Measurements from ENCODE around the gene GNPTAB. TPM values are rescaled to one million over a fixed set of nuclear protein-coding genes. Genes with fewer than 3 reads are reported as not detected.
"Not testable (repeated sequence)": the region's sequence is repeated elsewhere in the genome, so short reads cannot be mapped to it uniquely, and the experiment has no call there.

Gene GNPTAB
- total RNA-seq, 1 experiment from 2014 or later, result 26.5 TPM

DNA sequence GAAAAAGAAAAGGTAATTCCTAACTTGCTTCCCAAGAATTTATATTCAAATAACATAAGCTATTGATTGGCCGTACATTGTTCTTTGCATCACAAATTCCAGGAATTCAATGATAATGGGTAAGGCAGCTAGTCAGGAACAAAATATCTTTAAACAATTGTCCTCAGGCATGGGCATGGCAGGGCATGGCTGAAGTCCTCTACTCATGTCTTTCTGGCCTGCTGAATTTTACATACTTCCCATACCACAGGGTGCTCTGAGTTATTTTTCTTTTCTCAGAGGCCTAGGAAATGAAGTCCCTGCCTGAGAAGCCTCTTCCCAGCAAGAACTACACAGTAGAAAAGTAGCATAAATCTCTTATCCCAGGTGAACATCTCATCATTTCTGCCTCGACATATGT is 31.5 kb upstream of the GNPTAB start:
- no TSS peak for BruUV-seq (replicated peaks)
- Histone ChIP-seq H3F3A (ENCODE audit: insufficient read depth, low read depth) (no peaks in the 10 kb centered on the region), H3K27ac (no peak overlapping the region), H3K4me2 (no peak overlapping the region), H3K36me3 (ENCODE audit: low read depth) (no peaks in the 10 kb centered on the region), H2AFZ (no peak overlapping the region), H3K9me2 (ENCODE audit: insufficient read depth) (no peaks in the 10 kb centered on the region), H3K9me3 (ENCODE audit: insufficient read depth, low read depth) (peaks cover 7% of the 10 kb centered on the region; the same call in 1 of the 2 replicates), H3K79me2 (ENCODE audit: low read depth) (no peaks in the 10 kb centered on the region), H3K4me3 (no peak overlapping the region), H3K4me1 (replicated peaks; ENCODE audit: insufficient read depth) (peaks cover 19% of the 10 kb centered on the region), H3K27me3 (ENCODE audit: insufficient read depth, low read depth) (no peaks in the 10 kb centered on the region), H4K20me1 (ENCODE audit: insufficient read depth) (no peaks in the 10 kb centered on the region)
- CTCF ChIA-PET, result no interaction called here
- intact Hi-C loops (cut with micrococcal nuclease; ENCODE audit: unreplicated experiment), result no loop called here
- POLR2A ChIA-PET (ENCODE audit: unreplicated experiment), result no interaction called here
- no peak for TF ChIP-seq CTCF (conservative IDR thresholded peaks at IDR 0.05)
- peak in 1 of 2 experiments; percentile 51 for DNase-seq

DNA sequence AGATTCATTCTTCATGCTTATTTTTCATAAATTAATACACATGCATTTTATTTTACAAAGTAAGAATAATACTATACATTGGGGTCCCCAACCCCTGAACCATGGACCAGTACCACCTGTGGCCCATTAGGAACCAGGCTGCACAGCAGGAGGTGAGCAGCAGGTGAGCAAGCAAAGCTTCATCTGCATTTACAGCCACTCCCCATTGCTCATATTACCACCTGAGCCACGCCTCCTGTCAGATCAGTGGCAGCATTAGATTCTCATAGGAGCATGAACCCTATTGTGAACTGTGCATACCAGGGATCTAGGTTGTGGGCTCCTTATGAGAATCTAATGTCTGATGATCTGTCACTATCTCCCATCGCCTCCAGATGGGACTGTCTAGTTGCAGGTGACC is 30.9 kb upstream of the GNPTAB start:
- CTCF ChIA-PET; H2AFZ ChIP-seq; H3K9me2 ChIP-seq (ENCODE audit: insufficient read depth); POLR2A ChIA-PET (ENCODE audit: unreplicated experiment); H3K36me3 ChIP-seq (ENCODE audit: low read depth); H3F3A ChIP-seq (ENCODE audit: insufficient read depth, low read depth); H3K4me2 ChIP-seq; H3K27me3 ChIP-seq (ENCODE audit: insufficient read depth, low read depth); BruUV-seq (replicated peaks); H3K79me2 ChIP-seq (ENCODE audit: low read depth); H3K9me3 ChIP-seq (ENCODE audit: insufficient read depth, low read depth); H4K20me1 ChIP-seq (ENCODE audit: insufficient read depth); H3K27ac ChIP-seq; intact Hi-C loops (cut with micrococcal nuclease; ENCODE audit: unreplicated experiment); H3K4me3 ChIP-seq: not testable (repeated sequence)
- DNase-seq, result peak in 1 of 2 experiments; percentile 51
- H3K4me1 ChIP-seq (replicated peaks; ENCODE audit: insufficient read depth), result peaks cover 25% of the 10 kb centered on the region

GRCh38 chr12:101859664-101860607 is 29.2 kb upstream of the GNPTAB start:
- intact Hi-C loops (cut with micrococcal nuclease; ENCODE audit: unreplicated experiment), result no loop called here
- TF ChIP-seq EZH2 (IDR thresholded peaks at IDR 0.05; ENCODE audit: low read depth) (no peak), CTCF (conservative IDR thresholded peaks at IDR 0.05) (no peak)
- peaks cover 7% of the 10 kb centered on the region; the same call in 1 of the 2 replicates for H3F3A ChIP-seq (ENCODE audit: insufficient read depth, low read depth)
- H3K4me2 ChIP-seq, result no peak overlapping the region
- H4K20me1 ChIP-seq (ENCODE audit: insufficient read depth), result no peaks in the 10 kb centered on the region
- no peaks in the 10 kb centered on the region for H3K27me3 ChIP-seq (ENCODE audit: insufficient read depth, low read depth)
- ChIA-PET POLR2A (ENCODE audit: unreplicated experiment) (no interaction called here), CTCF (no interaction called here)
- DNase-seq, result peak in 1 of 2 experiments; percentile 38
- H3K9me2 ChIP-seq (ENCODE audit: insufficient read depth), result no peaks in the 10 kb centered on the region
- no peak overlapping the region for H2AFZ ChIP-seq
- BruUV-seq (replicated peaks), result no TSS peak
- no peaks in the 10 kb centered on the region for H3K79me2 ChIP-seq (ENCODE audit: low read depth)
- H3K4me3 ChIP-seq, result no peak overlapping the region
- no peaks in the 10 kb centered on the region for H3K36me3 ChIP-seq (ENCODE audit: low read depth)
- peaks cover 33% of the 10 kb centered on the region for H3K4me1 ChIP-seq (replicated peaks; ENCODE audit: insufficient read depth)
- H3K9me3 ChIP-seq (ENCODE audit: insufficient read depth, low read depth), result no peaks in the 10 kb centered on the region
- 0 out of 2 replicates have a peak overlapping the region, but pooled peaks have one; percentile 7 for H3K27ac ChIP-seq

All from PC-9 (cell line).